Astrocyte of the hippocampus (primary cell): ENCODE results near the gene PHACTR1.

ENCODE experiments used
- DNase-seq: peaks from one replicate; pipeline ENCODE4 v3.0.0; 2011; ENCODE audit warnings: low read depth, low spot score

The PHACTR1 gene

GRCh38 chr6:12749531-12750379, 33.2 kb downstream of the PHACTR1 start:
- peak; percentile 50 for DNase-seq

DNA sequence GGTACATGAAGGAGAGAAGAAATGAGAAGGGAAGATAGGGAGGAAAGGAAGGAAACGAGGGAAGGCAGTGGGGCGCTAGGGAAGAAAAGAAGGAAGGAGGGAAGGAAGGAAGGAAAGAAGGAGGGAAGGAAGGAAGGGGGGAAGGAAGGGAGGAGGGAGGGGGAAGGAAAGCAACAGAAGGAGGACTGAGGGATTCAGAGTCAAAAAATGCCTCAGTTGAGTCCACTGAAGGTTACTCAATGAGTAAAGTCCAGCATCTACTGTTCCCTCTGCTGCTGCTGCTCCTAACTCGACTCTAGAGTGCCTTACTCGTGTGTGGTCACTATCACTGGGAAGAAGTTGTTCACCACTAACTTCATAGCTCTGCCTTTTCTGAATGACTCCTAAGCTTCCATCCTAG, 33.8 kb downstream of the PHACTR1 start:
- no peak for DNase-seq

GRCh38 chr6:12751694-12752325, 35.2 kb downstream of the PHACTR1 start:
- DNase-seq, result peak; percentile 84

DNA sequence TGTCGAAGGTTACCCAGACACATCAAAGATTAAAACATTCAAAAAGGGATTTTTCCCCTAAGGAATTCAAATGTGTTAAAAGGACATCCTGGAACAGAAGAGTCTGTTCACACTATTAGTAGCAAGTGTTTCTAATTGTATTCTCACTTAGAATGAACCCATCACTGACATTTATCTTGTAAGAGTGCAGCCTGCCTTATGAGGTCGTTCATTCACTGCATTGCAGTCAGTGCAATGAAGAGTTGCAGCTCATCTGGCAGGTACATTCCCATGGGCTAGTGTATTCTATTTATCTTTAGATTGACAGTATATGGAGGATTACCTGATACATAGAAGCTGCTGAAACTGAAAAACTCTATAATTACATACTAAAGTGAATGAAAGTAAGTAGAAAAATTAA, 36.5 kb downstream of the PHACTR1 start:
- DNase-seq, result no peak

GRCh38 chr6:12760226-12760625, 43.7 kb downstream of the PHACTR1 start:
- no peak for DNase-seq

GRCh38 chr6:12760911-12761310, 44.3 kb downstream of the PHACTR1 start:
- DNase-seq, result no peak

DNA sequence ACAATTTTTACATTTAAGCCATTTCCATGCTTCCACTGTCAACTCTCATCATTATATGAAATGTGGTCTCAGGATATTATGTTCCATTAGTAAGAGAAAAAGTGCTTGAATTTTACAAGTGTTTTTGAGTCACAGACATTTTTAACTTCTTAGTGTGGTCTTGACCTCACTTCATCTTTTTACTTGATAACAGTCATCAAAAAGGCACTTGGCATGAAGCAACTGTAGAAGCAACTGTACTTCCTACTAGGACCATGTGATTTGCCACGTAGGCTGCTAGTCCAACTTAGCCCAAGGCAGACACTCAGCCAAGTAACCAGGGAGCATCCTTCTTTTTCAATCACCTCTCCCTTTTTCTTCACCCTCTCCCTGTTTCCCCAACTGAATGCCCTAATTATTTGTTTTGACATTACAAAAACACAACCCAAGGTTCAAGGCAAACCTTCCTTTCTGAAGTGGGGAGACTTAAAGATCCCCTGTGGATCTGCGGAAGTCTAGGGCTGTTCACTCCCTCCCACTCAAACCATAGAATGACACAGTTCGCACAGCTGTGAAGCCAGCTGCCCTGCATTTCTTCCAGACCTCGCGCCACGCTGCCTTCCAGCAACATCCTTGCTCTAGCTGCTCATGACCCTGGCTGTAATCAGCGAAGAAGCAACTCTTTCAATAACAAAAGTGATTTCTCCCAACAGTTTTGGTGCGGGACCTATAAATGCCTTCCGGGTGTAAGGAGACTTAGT, 45.0 kb downstream of the PHACTR1 start:
- peak; percentile 43 for DNase-seq

- peak; percentile 50 for DNase-seq
Observed at GRCh38 chr6:12762731-12763434, 46.3 kb downstream of the PHACTR1 start.

- DNase-seq, result no peak
Observed at GRCh38 chr6:12766365-12766764, 49.8 kb downstream of the PHACTR1 start.

GRCh38 chr6:12767016-12767415, 50.4 kb downstream of the PHACTR1 start:
- no peak for DNase-seq

GRCh38 chr6:12769556-12770256, 53.1 kb downstream of the PHACTR1 start:
- DNase-seq, result no peak

DNA sequence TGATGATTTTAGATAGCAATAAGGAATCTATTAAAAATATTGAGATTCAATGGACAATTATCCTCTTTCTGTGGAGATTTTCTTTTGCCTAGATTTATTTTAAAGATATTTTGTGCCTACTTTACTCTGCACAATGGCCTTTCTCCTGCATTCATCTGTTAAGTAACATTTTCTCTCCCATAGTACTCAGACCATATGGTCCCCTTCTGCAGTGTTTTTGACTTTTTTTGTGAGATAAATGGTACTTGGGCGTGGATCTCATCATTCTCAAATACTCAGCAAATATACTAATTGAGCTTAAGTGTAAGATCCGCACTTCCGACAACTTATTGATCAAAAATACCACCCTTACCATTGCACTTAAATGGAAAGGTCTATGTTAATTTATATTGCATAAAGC, 55.8 kb downstream of the PHACTR1 start:
- DNase-seq, result no peak

- DNase-seq, result no peak
Observed at GRCh38 chr6:12776291-12776690, 59.7 kb downstream of the PHACTR1 start.

- DNase-seq, result no peak
Observed at GRCh38 chr6:12779772-12780171, 63.2 kb downstream of the PHACTR1 start.

GRCh38 chr6:12782136-12782535, 65.6 kb downstream of the PHACTR1 start:
- no peak for DNase-seq

GRCh38 chr6:12785301-12785700, 68.7 kb downstream of the PHACTR1 start:
- DNase-seq, result no peak

DNA sequence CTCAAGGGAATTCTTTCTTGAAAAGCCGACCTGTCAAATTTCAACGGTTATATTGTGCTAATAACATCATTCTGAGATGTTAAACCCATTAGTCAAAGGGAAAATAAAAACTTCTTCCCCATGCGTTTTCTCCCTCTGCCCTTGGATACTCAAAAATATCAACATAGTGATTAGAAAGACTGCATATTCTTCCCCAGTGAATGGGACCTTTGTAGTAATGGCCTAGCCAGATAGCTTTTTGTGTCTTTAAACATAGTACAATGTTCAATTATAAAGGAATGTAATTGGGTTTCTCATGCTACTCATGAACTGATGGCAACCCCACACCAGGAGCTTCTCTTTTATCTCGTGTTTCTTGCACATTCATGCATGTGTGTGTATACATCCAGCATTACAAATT, 69.4 kb downstream of the PHACTR1 start:
- no peak for DNase-seq

- peak; percentile 18 for DNase-seq
Observed at GRCh38 chr6:12791371-12791770, 74.8 kb downstream of the PHACTR1 start.

- no peak for DNase-seq
Observed at GRCh38 chr6:12798326-12798725, 81.8 kb downstream of the PHACTR1 start.

DNA sequence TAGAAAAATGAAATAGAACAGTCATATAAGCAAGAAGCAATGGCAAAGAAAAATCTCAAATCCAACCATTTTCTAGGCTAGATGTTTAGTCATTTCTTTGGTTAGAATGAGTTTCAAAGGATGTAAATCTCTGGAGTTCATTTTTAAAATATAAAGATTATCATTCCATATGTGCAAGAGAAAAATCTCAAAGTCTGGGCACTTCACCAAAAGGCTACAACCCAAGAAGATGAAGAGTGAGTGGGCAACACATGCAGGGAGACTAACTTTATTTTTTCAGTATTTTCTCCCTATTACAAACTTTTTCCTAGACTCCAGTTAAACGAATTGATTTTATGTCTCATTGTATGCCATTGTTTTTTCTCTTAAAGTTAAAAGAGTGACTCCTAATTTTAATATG, 83.6 kb downstream of the PHACTR1 start:
- no peak for DNase-seq

DNA sequence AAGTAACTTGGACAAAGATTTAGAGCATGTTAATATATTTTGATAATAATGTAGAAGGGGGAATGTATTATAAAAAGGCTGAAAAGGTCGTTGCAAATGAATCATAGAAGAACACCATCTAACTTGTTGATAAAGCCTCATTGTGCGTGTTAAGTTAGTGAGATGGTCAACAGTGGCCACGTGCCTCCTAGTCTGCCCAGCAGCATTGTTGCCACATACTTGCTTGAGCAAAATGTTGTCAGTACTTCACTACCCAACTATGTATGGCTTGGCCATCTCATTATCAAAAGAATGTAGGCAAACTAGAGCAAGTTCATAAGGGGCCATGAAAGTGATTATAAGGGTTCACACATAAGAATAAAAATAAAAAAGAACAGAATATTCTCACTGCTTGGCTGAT, 84.6 kb downstream of the PHACTR1 start:
- DNase-seq, result peak; percentile 66
